Erythroblast (primary cell): ENCODE results near the gene POMGNT1.

Experiments
- DNase-seq, 2 experiments: peaks; one replicate each; lab custom pipeline; 2025; lab: John Stamatoyannopoulos, UW
- GATA1 ChIP-seq: IDR thresholded peaks from 2 replicates; pipeline ENCODE4 v1.6.1; 2011; ENCODE audit warnings: low read depth, mild to moderate bottlenecking, control low read depth, low read length, moderate library complexity
- POLR2A ChIP-seq: IDR thresholded peaks from 2 replicates; pipeline ENCODE4 v1.6.1; 2011; ENCODE audit warnings: mild to moderate bottlenecking, low read length

The POMGNT1 gene

DNA sequence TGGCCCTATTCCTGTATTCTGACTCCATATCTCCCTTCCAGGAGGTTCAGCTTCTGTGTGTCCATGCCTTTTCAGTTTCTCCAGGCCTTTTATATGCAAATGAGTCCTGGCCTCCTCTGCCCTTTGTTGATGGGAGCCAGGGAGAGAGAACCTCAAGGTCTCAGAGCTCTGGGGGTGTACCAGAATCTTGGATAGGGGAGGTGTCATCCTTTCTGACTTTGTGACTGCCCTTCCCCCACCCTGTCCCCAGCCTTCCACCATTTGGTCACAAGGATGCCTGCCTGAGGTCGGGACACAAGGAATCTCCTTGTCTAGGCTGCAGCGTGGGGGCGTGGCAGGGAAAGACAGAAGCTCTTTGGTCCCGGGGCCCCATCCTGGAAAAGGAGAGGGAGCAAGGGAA is 23.5 kb upstream of the POMGNT1 start:
- DNase-seq, result no peak
- TF ChIP-seq POLR2A, result no peak
- no peak for TF ChIP-seq GATA1

GRCh38 chr1:46220808-46221207 is 22.6 kb upstream of the POMGNT1 start:
- no peak for DNase-seq
- no peak for TF ChIP-seq POLR2A
- no peak for TF ChIP-seq GATA1

- no peak for DNase-seq
- TF ChIP-seq GATA1 (no peak), POLR2A (no peak)
These were observed 21.6 kb upstream of the POMGNT1 start for GRCh38 chr1:46219551-46220520.

- DNase-seq, result no peak
- no peak for TF ChIP-seq POLR2A
- TF ChIP-seq GATA1, result no peak
These were observed 20.2 kb upstream of the POMGNT1 start for GRCh38 chr1:46218443-46218842.

DNA sequence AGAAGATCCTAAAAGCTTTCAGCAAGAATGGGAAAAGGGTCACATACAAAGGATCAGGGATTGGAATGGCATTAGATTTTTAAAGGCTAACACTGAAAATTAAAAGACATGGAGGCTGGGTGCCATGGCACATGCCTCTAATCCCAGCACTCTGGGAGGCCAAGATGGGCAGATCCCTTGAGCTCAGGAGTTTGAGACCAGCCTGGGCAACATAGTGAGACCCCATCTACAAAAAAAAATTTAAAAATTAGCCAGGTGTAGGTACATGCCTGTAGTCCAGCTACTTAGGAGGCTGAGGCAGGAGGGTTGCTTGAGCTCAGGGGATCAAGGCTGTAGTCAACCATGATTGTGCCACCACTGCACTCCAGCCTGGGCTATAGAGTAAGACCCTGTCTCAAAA is 17.3 kb upstream of the POMGNT1 start:
- TF ChIP-seq GATA1 (no peak), POLR2A (no peak)
- no peak for DNase-seq

GRCh38 chr1:46211051-46211450 is 12.8 kb upstream of the POMGNT1 start:
- DNase-seq, result no peak
- TF ChIP-seq POLR2A (no peak), GATA1 (no peak)

DNA sequence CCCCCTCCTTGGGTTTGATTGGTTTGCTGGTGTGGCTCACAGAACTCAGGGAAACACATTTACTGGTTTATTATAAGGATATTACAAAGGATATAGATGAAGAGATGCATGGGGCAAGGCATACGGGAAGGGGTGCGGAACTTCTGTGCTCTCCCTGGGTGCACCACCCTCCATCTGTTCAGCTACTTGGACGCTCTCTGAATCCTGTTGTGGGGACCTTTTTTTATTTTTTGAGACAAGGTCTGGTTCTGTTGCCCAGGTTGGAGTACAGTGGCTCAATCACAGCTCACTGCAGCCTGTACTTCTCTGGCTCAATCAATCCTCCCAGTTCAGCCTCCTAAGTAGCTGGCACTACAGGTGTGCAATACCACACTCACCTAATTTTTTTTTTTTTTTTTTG is 12.3 kb upstream of the POMGNT1 start:
- DNase-seq, result no peak
- TF ChIP-seq POLR2A, result no peak
- TF ChIP-seq GATA1, result no peak

DNA sequence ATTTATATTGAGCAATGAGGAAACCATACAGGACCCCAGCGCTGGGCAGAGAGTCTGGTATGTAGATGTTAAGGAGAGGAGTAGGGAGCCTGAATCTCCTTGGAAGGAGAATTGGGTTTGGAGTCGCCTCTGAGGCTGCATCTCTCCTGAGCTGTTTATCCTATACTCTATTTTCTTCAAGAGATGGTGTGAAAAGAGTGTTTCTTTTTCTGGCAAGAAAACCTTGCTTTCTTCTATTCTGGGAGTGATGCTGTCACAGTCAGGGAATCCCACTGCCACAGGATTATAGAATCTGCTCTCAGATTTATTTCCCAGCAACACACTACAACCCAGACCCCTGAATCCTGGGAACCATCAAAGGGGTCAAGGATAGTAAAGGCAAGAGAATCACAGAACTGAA is 8.2 kb upstream of the POMGNT1 start:
- no peak for TF ChIP-seq POLR2A
- no peak for TF ChIP-seq GATA1
- DNase-seq, result no peak

DNA sequence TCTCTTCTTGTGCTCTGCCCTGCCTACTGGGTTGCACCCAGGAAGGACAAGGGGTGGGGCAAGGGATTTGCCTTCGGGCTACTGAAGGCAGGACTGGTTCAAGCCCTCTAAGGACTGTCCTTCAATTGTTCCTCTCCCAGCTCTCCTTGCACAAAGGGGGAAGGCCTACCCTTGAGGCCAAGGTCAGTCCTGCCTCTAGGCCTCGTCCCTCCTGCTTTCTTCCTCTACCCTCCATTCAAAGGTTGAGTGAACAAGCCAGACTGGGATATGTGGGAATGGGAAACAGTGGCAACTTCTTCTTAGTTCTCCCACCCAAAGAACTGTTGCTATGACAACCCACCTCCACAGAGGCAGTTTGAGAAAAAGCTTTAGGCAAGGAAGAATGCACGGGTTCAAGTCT is 7.6 kb upstream of the POMGNT1 start:
- DNase-seq, result no peak
- TF ChIP-seq GATA1, result no peak
- no peak for TF ChIP-seq POLR2A

DNA sequence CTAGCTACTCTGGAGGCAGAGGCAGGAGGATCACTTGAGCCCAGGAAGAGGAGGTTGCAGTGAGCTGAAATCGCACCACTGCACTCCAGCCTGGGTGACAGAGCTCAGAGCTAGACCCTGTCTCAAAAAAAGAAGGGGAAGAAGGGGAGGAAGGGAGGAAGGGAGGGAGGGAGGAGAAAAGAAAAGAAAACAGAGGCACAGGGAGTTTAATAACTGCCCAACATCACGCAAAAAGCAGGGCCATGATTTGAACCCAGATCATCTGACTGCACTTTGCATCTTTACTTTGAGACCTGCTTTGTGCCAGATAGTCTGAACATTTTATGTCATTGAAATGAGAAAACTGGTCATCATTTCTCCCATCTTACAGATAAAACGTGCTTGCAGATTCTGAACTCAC is 6.9 kb upstream of the POMGNT1 start:
- no peak for DNase-seq
- TF ChIP-seq GATA1 (no peak), POLR2A (no peak)

DNA sequence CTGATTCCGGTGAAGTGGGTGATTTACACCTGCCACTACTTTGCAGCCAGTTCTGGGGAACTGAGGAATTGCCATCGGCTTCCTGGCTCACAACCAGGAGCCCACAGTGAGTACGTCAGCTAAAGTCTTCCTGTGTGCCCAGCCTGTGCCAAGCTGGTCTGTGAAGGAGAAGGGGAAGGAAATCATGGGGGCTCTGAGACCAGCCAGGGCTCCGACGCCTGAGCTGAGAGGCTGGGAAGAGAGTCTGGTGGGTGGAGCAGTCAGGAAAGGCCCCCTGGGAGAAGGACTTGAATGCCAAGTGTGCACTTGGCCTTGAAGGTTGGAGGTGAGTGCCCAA is 6.1 kb upstream of the POMGNT1 start:
- TF ChIP-seq GATA1 (no peak), POLR2A (no peak)
- DNase-seq, result no peak

GRCh38 chr1:46203738-46204405 is 5.6 kb upstream of the POMGNT1 start:
- TF ChIP-seq POLR2A, result no peak
- TF ChIP-seq GATA1, result no peak
- DNase-seq, result no peak

DNA sequence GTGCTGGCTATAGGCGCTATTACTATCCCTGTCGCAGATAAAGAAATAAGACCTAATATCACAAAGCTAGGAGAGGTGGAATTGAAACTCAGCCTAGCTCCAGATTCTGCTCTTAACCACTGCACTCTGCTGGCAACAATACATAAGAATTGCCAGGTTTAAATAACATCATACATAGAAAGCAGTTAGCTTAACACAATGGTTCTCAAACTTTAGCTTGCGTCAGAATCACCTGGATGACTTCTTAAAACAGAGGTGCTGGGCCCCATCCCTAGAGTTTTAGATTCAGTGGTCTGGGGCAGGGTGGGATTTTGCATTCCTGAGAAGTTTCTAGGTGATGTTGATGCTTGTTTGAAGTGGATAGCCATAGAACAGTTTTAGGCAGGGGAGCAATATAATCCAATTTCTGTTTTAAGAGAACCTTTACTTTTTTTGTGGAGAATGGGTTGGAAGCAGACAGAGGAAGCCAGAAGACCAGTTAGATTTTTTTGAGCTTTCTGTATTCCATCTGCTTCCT is 1.1 kb upstream of the POMGNT1 start:
- DNase-seq, result peak in 1 of 2 experiments; percentile 12
- TF ChIP-seq GATA1, result no peak
- no peak for TF ChIP-seq POLR2A

DNA sequence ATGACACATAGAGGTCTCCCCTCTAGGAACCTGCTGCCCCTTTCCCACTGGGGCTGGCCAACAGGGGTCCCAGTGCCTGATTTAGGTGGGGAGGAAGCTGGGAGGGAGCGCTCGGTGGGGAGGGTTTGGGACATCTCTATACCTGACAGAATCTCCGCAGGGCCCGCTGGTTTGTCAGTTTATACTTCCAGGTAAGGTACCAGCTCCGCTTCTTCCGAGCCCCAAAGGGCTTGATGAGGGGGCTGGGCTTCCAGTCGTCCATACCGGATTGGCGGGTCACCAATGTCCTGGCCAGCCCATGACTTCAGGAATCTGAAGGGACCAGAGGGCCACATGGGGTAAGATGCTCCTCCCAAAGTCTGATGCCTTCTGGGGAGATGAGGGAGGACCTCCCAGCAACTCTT is 672 bp downstream of the POMGNT1 start:
- no peak for TF ChIP-seq GATA1
- no peak for TF ChIP-seq POLR2A
- no peak for DNase-seq

DNA sequence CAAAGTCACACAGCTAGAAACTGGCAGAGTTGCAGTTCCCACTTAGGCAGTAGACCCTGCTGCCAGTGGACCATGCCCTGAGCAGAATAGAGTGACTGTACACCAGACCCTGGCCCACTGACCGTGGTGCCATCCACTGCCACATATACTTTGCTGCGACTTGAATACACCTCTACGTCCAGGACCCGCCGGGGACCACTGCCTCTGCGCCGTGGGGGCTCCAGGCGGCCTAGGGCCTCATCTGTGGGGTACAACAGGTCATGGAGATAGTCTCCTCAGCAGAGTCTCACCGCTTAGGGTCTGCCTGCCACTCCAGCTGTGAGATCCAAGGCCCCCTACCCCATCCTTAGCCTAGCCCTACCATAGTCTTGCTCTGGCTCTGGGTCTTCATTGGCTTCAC is 1.6 kb downstream of the POMGNT1 start:
- TF ChIP-seq POLR2A (no peak), GATA1 (no peak)
- no peak for DNase-seq

DNA sequence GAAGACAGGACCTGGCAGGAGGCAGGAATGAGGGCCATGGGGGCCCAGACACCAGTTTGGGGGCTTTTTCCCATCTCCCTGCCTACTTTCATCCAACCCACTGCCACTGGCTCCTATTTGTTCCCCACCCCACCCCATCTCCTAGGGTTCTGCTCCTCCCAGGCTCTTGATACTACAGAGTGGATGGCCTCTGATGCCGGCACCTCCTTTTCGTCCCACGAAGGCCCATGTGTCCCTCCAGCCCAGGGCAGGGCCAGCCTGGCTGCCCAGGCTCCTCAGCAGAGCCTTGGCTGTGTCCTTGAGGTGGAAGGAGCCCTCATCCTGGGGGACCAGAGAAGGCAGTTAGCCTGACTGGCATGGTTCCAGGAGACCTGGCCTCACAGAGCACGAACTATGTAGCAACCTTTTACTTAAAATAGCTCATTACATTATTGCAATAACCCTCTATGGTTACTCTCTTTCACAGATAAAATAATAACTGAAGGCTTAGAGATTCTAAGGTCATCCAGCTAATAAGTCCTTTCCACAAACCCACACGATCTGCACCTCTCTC is 3.5 kb downstream of the POMGNT1 start:
- DNase-seq, result no peak
- TF ChIP-seq POLR2A (no peak), GATA1 (no peak)
